GM12891 (cell line): ENCODE data around the gene FRMPD4.

Experiments used
- DNase-seq: peaks from one replicate; pipeline ENCODE4 v3.0.0; 2011; ENCODE audit warnings: low spot score; ENCODE audit not compliant: insufficient read length
- FAIRE-seq: peaks from 2 replicates; lab custom pipeline; 2011; peaks lifted over from hg19 to GRCh38; lab: Jason Lieb, UNC
- PAX5 ChIP-seq: IDR thresholded peaks from 2 replicates; pipeline ENCODE4 v1.6.1; 2011; ENCODE audit warnings: low read length, moderate library complexity, mild to moderate bottlenecking; ENCODE audit not compliant: insufficient read depth, severe bottlenecking
- POLR2A ChIP-seq: IDR thresholded peaks from 2 replicates; pipeline ENCODE4 v1.6.1; 2011; ENCODE audit warnings: low read depth, low read length, control low read depth
- POLR2AphosphoS5 ChIP-seq: IDR thresholded peaks from 2 replicates; pipeline ENCODE4 v1.6.1; 2011; ENCODE audit warnings: low read depth, low read length, control low read depth
- POU2F2 ChIP-seq: IDR thresholded peaks from 2 replicates; pipeline ENCODE4 v1.6.1; 2011; ENCODE audit warnings: low read depth, mild to moderate bottlenecking, control low read depth, low read length, moderate library complexity
- SPI1 ChIP-seq: IDR thresholded peaks from 2 replicates; pipeline ENCODE4 v1.6.1; 2011; ENCODE audit warnings: low read depth, low read length, control low read depth
- TAF1 ChIP-seq: IDR thresholded peaks from 2 replicates; pipeline ENCODE4 v1.6.1; 2011; ENCODE audit warnings: low read depth, low read length, control low read depth

The FRMPD4 gene

GRCh38 chrX:12614266-12614665 lies 476.0 kb downstream of the FRMPD4 start:
- DNase-seq (no peak), FAIRE-seq (no peak)
- TF ChIP-seq TAF1 (no peak), POLR2AphosphoS5 (no peak), PAX5 (no peak), POLR2A (no peak), SPI1 (no peak), POU2F2 (no peak)

GRCh38 chrX:12615061-12615460 lies 476.8 kb downstream of the FRMPD4 start:
- no peak for TF ChIP-seq TAF1
- no peak for TF ChIP-seq PAX5
- TF ChIP-seq POLR2A, result no peak
- TF ChIP-seq POU2F2, result no peak
- no peak for TF ChIP-seq SPI1
- no peak for TF ChIP-seq POLR2AphosphoS5
- FAIRE-seq (no peak), DNase-seq (no peak)

- no peak for FAIRE-seq
These were observed 479.0 kb downstream of the FRMPD4 start for GRCh38 chrX:12617241-12617640.

GRCh38 chrX:12647230-12647629 lies 509.0 kb downstream of the FRMPD4 start:
- no peak for TF ChIP-seq SPI1
- no peak for TF ChIP-seq TAF1
- no peak for TF ChIP-seq POLR2AphosphoS5
- no peak for TF ChIP-seq POU2F2
- no peak for TF ChIP-seq PAX5
- TF ChIP-seq POLR2A, result no peak
- DNase-seq (no peak), FAIRE-seq (no peak)

More at GRCh38 chrX:12617241-12617640, 479.0 kb downstream of the FRMPD4 start:
- TF ChIP-seq POLR2A (no peak), SPI1 (no peak), POLR2AphosphoS5 (no peak), POU2F2 (no peak), PAX5 (no peak), TAF1 (no peak)
- no peak for DNase-seq

- TF ChIP-seq PAX5 (no peak), SPI1 (no peak), POLR2A (no peak), TAF1 (no peak), POLR2AphosphoS5 (no peak), POU2F2 (no peak)
- no peak for DNase-seq
- FAIRE-seq, result no peak
These were observed 510.7 kb downstream of the FRMPD4 start for GRCh38 chrX:12648995-12649394.

GRCh38 chrX:12657433-12657832 lies 519.2 kb downstream of the FRMPD4 start:
- FAIRE-seq, result no peak
- no peak for DNase-seq
- TF ChIP-seq POU2F2, result no peak
- TF ChIP-seq PAX5, result no peak
- no peak for TF ChIP-seq SPI1
- TF ChIP-seq TAF1, result no peak
- TF ChIP-seq POLR2A, result no peak
- no peak for TF ChIP-seq POLR2AphosphoS5

GRCh38 chrX:12657881-12658280 lies 519.6 kb downstream of the FRMPD4 start:
- DNase-seq (no peak), FAIRE-seq (no peak)
- no peak for TF ChIP-seq TAF1
- TF ChIP-seq PAX5, result no peak
- no peak for TF ChIP-seq POLR2A
- TF ChIP-seq POLR2AphosphoS5, result no peak
- no peak for TF ChIP-seq POU2F2
- no peak for TF ChIP-seq SPI1

GRCh38 chrX:12661464-12661863 lies 523.2 kb downstream of the FRMPD4 start:
- TF ChIP-seq PAX5 (no peak), POLR2AphosphoS5 (no peak), POU2F2 (no peak), SPI1 (no peak), POLR2A (no peak), TAF1 (no peak)
- no peak for DNase-seq
- peak; percentile 64 for FAIRE-seq

GRCh38 chrX:12672367-12673106 lies 534.3 kb downstream of the FRMPD4 start:
- FAIRE-seq, result no peak
- TF ChIP-seq SPI1, result no peak
- no peak for TF ChIP-seq TAF1
- no peak for TF ChIP-seq POLR2AphosphoS5
- no peak for TF ChIP-seq POU2F2
- no peak for TF ChIP-seq PAX5
- no peak for TF ChIP-seq POLR2A
- DNase-seq, result no peak
